Measurements from ENCODE around the gene ZNRF1.
A peak's percentile ranks its signal among the peaks of the same experiment; 100 is the strongest.
"Not testable (repeated sequence)": the region's sequence is repeated elsewhere in the genome, so short reads cannot be mapped to it uniquely, and the experiment has no call there.

Gene ZNRF1

DNA sequence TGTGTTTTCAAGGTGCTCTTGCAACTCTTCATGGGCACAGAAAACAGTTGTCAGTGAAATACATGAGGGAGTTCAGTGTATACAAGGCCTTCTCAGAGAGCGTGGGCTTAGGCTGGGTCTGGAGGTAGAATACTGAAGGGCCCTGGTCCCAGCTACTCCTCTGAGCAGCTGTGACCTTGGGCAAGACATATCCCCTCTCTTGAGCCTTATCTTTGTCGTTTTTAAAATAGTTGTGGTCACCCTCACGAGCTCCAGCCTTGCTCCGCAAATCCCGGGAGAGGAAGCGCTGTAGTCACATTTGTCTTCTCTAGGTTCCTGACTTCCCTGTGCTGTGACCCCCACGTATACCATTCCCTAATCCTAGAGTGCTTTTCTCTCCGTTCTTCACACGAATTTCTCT is 3.6 kb downstream of the ZNRF1 start:
- DNase-seq, result no peak

DNA sequence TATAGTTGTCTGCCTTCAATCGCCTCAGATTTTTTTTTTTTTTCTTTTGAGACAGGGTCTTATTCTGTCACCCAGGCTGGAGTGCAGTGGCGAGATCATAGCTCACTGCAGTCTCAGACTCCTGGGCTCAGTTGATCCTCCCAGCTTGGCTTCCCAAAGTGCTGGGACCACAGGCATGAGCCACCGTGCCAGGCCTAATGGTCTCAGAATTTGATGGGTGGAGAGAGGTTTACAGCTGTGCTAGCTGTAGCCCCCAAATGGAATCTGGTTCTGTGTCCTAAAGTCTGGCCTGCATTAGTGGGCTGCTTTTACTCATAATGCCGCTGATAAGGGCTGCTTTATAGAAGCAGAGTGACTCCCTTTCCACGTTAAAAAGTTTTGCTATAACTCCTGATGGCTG is 5.1 kb downstream of the ZNRF1 start:
- DNase-seq, result no peak

GRCh38 chr16:75004460-75004859 is 5.6 kb downstream of the ZNRF1 start:
- no peak for DNase-seq

DNA sequence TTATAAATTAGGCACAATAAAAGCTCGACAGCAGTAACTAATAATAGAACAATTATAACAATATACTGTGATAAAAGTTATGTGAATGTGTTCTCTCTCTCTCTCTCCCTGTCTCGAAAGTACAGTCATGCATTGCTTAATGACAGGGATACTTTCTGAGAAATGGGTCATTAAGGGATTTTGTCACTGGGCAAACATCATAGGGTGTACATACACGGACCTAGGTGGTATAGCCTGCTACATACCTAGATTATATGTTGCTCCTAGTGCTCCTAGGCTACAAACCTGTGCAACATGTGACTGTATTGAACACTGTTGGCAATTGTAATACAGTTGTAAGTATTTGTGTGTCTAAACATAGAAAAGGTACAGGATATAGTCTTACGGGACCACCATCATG is 6.9 kb downstream of the ZNRF1 start:
- no peak for DNase-seq

GRCh38 chr16:75007443-75007842 is 8.6 kb downstream of the ZNRF1 start:
- no peak for DNase-seq

DNA sequence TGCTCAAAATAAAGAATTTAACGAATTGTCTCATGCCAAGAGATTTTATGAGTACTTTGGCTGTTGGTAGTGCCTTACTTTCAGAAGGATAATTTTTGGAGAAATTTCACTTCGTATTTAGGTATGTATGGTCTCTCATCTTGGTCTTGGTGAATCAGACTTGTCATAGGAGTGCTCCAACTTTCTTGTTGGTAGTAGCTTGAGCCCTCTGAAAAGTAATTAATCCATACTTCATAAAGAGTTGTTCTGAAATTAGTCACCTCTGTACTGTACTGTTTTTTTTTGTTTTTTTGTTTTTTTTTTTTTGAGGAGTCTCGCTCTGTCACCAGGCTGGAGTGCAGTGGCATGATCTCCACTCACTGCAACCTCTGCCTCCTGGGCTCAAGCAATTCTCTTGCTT is 11.6 kb downstream of the ZNRF1 start:
- DNase-seq, result no peak

DNA sequence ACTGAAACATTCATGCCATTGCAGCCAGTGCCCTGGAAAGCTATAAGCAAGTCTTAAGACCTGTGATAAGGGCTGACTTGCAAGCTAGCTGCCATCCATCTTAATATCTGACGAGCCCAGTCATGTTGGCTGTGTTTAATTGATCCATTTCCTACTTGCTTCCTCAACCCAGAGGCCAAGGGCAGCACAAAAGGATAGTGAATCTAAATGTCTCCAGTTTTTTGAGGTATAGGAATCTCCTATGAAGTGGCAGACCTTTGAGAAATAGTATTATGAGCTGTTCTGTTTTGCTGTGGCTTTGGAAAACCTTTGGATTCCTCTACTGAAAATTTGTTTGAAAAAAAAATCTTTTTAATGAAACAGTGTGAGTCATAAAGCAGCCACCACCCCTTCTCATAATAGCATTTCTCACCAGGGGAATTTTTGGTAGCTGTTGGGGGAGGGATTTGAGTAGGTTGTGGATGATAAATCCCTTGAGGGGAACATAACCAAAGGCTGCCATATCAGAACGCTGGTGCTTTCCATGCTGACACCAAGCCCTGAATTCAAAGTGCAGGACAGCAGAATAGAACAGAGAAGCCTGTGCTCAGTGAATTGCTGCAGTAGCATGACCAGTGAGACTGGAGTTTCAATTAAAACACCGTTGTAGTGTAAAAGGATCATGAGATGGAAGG is 12.9 kb downstream of the ZNRF1 start:
- DNase-seq, result peak; percentile 64

DNA sequence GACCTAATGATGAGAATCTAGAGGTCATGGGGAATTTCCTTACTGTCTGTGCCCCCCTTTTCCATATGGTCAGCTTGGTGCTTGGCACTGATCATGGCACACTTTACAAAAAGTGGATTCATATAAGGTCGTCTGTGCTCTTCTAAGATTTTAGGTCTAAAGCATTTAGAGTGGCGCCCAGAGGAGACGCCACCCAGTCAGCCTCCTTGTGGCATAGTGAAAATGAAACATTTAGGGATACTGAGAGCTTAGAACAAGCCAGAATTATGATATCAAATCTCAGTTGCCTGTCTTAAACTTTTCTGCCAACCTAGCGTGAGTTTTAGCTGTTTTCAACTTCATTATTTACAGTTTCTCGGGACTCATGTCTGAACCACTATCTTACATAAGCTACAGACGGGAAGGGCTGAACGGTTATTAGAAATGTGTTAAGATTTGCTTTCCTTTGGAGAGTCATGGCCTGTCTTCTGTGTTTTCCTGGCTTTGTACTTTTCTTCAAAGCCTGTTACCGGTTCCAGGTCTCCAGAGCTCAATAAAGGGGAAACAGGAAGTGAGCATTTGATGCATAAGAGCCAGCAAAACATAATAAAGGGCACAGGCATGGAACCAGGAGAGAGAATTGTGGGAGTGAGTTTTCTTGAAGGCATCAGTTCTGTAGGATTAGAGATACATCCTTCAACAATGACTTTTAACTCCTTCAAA is 13.7 kb downstream of the ZNRF1 start:
- no peak for DNase-seq

- not testable (repeated sequence) for DNase-seq
These were observed 14.3 kb downstream of the ZNRF1 start for GRCh38 chr16:75013123-75013522.

DNA sequence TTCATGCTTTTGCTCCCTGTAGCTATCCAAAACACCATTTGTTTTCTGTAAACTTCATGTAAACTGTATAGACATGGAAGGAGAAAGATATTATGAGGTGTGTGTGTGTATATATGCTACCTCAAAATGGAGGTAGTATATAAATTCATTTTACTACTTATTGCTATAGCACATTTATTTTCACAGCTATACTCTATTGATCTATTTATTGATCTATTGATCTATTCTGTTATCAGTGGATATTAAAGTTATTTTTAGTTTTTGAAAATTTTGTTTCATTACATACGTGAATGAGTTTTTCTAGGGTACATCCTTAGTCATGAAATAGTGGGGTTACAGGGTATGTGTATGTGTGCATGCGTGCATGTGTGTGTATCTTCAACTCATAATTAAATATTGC is 15.5 kb downstream of the ZNRF1 start:
- no peak for DNase-seq

GRCh38 chr16:75016451-75017081 is 17.7 kb downstream of the ZNRF1 start:
- DNase-seq, result not testable (repeated sequence)

DNA sequence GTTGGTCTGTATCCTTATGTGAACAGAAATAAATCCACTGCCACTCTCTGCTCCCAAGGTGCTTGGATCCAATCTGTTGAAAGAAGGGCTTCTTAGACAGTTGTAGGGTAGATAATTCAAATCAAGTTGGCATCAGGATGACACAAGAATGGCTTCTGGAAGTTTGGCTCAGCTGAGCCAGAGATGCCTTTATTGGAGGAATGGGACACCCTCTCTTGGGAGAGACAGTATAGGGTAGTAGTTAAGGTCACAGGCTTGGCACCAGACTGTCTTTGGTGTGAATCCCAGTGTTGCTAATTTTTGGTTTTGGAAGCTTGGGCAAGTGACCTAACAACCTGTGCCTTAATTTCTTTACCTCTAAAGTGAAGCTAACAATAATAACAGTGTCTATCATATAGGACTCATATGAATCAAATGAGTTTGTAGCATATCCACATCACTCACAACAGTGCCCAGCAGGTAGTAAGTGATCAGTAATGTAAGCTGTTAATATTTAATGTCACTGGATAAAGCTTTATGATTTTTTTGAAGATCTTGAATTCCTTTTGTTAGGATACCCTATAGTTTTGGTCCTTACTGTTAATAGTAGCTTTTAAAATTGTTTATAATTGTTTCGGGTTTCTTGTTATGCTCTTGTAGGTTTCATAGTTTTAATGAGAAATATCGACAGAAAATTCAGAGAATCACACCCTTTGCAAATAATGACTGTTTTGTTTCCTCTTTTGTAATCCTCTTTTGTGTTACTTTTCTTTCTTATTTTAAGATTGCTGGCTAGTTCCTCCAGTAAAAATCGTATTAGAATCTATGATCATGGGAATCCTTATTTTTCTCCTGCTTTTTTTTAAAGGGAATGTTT is 19.1 kb downstream of the ZNRF1 start:
- DNase-seq, result no peak

DNA sequence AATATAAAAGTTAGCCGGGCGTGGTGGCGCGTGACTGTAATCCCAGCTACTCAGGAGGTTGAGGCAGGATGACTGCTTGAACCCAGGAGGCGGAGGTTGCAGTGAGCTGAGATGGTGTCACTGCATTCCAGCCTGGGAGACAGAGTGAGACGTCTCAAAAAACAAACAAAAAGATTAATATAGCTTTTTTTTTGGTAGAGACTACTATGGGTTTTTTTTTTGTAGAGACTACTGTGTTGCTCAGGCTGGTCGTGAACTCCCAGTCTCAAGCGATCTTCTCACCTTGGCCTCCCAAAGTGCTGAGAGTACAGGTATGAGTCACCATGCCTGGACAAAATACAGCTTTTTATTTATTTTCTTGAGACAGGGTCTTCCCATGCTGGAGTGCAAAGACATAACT is 20.2 kb downstream of the ZNRF1 start:
- DNase-seq, result no peak

DNA sequence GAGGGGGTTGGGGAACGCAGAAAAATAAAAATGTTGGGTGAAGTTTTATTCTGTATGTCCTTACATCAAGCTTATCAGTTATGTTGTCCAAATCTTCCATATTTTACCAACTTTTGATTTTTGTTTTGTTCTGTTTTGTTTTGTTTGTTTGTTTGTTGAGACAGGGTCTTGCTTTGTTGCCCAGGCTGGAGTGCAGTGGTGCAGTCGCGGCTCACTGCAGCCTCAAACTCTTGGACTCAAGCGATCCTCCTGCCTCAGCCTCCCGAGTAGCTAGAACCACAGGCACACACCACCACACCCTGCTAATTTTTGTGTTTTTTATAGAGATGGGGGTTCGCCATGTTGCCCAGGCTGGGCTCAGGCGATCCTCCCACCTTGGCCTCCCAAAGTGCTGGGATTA is 20.8 kb downstream of the ZNRF1 start:
- no peak for DNase-seq

GRCh38 chr16:75021410-75021809 is 22.6 kb downstream of the ZNRF1 start:
- DNase-seq, result no peak

- DNase-seq, result no peak
These were observed 23.7 kb downstream of the ZNRF1 start for GRCh38 chr16:75022567-75022966.

- no peak for DNase-seq
These were observed 24.2 kb downstream of the ZNRF1 start for GRCh38 chr16:75023009-75023408.

GRCh38 chr16:75024182-75024581 is 25.4 kb downstream of the ZNRF1 start:
- DNase-seq, result no peak

DNA sequence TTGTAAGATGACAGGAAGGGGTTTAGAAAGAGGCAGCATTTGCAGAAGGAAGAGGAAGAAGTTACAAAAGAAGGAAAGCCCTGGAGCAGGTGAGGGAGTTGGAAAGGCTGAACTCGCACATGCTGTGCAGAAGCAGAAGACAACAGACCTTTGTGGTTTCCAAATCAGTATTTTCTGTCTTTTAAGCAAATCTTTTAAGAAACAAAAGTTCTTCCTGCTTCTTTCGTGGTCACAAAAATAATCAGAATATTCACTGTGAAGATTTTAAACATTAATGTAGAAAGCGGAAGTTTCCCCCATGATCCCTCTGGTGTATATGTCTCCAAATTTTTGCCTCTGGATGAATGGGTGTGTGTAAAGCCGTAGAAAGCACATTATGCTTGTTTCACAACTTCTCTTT is 25.8 kb downstream of the ZNRF1 start:
- no peak for DNase-seq

DNA sequence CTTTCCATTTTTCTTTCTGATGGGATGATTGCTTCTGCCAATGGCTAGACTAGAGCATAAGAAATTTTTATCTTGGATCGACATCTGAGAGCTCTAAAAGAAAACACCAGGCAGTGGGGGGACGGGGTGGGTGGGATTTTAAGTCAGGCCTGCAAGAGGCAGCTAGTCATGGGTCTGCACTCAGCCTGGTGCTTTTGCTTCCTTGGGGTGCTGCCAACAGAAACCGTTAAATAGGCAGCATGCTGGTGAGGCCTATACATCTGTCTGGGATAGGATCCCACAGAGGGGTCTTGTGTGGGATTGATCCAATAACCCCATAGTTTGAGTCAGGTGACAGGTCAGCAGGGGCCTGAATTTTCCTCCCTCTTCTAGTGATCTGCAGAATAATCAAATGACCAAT is 26.9 kb downstream of the ZNRF1 start:
- no peak for DNase-seq

DNA sequence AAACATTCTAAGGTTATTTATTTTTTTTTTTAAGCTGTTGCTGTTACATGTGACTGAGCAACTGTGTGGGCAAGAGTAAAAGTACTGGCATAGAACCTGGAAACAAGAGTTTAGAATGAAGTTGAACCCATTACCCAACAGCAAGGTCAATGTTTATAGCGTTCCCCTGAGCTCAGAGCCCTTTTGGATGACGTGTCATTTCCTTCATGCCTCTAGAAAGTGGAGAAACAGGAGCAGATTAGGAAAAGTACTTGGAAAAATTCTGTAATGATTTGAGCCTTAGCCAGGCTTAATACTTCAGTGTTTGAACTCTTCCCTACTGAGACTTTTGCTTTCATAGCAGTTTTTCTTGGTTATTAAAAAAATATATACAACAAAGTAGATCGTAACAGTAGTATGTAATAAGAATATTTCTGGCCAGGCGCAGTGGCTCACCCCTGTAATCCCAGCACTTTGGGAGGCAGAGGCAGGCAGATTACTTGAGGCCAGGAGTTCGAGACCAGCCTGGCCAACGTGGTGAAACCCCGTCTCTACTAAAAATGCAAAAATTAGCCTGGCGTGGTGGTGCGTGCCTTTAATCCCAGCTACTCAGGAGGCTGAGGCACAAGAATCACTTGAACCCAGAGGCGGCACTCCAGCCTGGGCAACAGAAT is 27.5 kb downstream of the ZNRF1 start:
- DNase-seq, result not testable (repeated sequence)

DNA sequence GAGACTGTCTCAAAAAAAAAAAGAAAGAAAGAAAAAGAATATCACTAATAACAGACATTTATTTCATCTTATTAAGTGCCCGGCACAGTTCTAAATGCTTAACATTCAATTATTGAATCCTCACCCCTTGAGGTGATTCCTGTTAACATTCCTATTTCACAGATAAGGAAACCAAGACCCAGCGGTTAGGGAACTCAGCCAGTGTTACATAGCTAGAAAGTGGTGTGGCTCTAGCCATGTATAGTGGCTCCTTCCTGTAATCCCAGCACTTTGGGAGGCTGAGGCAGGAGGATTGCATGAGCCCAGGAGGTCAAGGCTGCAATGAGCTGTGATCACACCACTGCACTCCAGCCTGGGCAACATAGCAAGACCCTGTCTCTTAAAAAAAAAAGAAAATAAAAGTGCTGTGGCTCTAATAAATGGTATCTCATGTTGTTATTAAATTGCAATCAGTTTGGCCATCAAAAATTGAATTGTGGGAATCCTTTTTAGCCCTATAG is 28.1 kb downstream of the ZNRF1 start:
- no peak for DNase-seq
